K562 (cell line): ENCODE data around the gene DLG4. TPM values are rescaled to one million over a fixed set of nuclear protein-coding genes. Genes with fewer than 3 reads are reported as not detected.

Experiments
- ATAC-seq: fragments of 200-7000 bp; cut with Tn5 transposase; 3 replicates; pipeline ENCODE4 v1.9.1; 2020; ENCODE audit warnings: moderate library complexity
- BruUV-seq: library from RNA; stranded (reverse); fragments of 400-500 nt; replicated peaks from 2 replicates; lab custom pipeline; 2021; lab: Mats Ljungman, UMichigan
- CTCF ChIA-PET: fragments of 300-600 bp; formaldehyde crosslinking; extraction: SDS; loops from one replicate; lab custom pipeline; 2021; ENCODE audit warnings: low intra/inter-chr PET ratio; lab: Yijun Ruan, JAX
- POLR2A ChIA-PET: fragments of 300-600, 350-650 bp; sonication (Branson Sonifier 250); formaldehyde crosslinking; extraction: SDS; loops from one replicate; lab custom pipeline; 2021; ENCODE audit warnings: antibody characterized with exemption, inconsistent platforms; lab: Yijun Ruan, JAX
- DNase-seq, 4 experiments: peaks; one replicate each; pipeline versions ENCODE4 v3.0.0 to v3.0.0-alpha.2; 2011 to 2018; ENCODE audit warnings: low spot score in 3 of 4, mixed read lengths in 3 of 4; ENCODE audit errors: extremely low read depth in 1 of 4
- FAIRE-seq: peaks from 2 replicates; lab custom pipeline; 2011; peaks lifted over from hg19 to GRCh38; lab: Jason Lieb, UNC
- H2AFZ ChIP-seq: 2 replicates; pipeline ENCODE4 v1.6.0; 2011; ENCODE audit warnings: low read depth, low read length, control low read depth, inconsistent platforms
- H3K27ac ChIP-seq: fragments of 200-600 bp; 3 replicates; pipeline ENCODE4 v1.8.0; 2011; ENCODE audit warnings: low read depth, mild to moderate bottlenecking, control low read depth, inconsistent platforms, low read length, moderate library complexity, mixed read lengths; ENCODE audit errors: extremely low read depth
- H3K27me3 ChIP-seq, 2 experiments: fragments of 300-600 bp in 1 of 2; 2 replicates in 1 of 2; 3 replicates in 1 of 2; pipeline versions ENCODE4 v1.6.0 to v1.8.0; 2011; ENCODE audit warnings: inconsistent platforms in 2 of 2, low read length in 2 of 2, mild to moderate bottlenecking in 1 of 2, mixed read lengths in 1 of 2, moderate library complexity in 1 of 2; ENCODE audit not compliant: control insufficient read depth in 2 of 2, insufficient read depth in 2 of 2
- H3K36me3 ChIP-seq: fragments of 300-600 bp; 3 replicates; pipeline ENCODE4 v1.8.0; 2011; ENCODE audit warnings: mild to moderate bottlenecking, low read length, inconsistent platforms; ENCODE audit not compliant: control insufficient read depth, insufficient read depth
- H3K4me1 ChIP-seq, 2 experiments: fragments of 200-600 bp in 1 of 2; replicated peaks in 1 of 2; 2 replicates in 1 of 2; 3 replicates in 1 of 2; pipeline versions ENCODE4 v1.5.1 to v1.8.0; 2011; ENCODE audit warnings: inconsistent platforms in 2 of 2, low read length in 2 of 2, mild to moderate bottlenecking in 1 of 2, mixed read lengths in 1 of 2, moderate library complexity in 1 of 2; ENCODE audit not compliant: control insufficient read depth in 2 of 2, insufficient read depth in 2 of 2
- H3K4me2 ChIP-seq: 2 replicates; pipeline ENCODE4 v1.6.1; 2011; ENCODE audit warnings: low read length, control low read depth, inconsistent platforms, mixed read lengths; ENCODE audit not compliant: insufficient read depth
- H3K4me3 ChIP-seq: fragments of 200-600 bp; sonication (generic), shearing (Covaris generic); 2 replicates; pipeline ENCODE4 v1.5.1; 2016; ENCODE audit warnings: control low read depth, inconsistent platforms
- H3K79me2 ChIP-seq: fragments of 200-600 bp; 3 replicates; pipeline ENCODE4 v1.8.0; 2011; ENCODE audit warnings: low read length, inconsistent platforms; ENCODE audit not compliant: control insufficient read depth, insufficient read depth
- H3K9ac ChIP-seq, 2 experiments: 2 replicates each; pipeline versions ENCODE4 v1.6.0 to v1.6.1; 2011; ENCODE audit warnings: low read depth in 2 of 2, low read length in 2 of 2, control low read depth in 1 of 2, inconsistent platforms in 1 of 2, mild to moderate bottlenecking in 1 of 2, mixed read lengths in 1 of 2; ENCODE audit not compliant: insufficient read depth in 1 of 2
- H3K9me1 ChIP-seq: one replicate; pipeline ENCODE4 v1.6.0; 2011; ENCODE audit warnings: inconsistent platforms, mild to moderate bottlenecking, low read length, moderate library complexity; ENCODE audit not compliant: control insufficient read depth, insufficient read depth
- H3K9me3 ChIP-seq: replicated peaks from 2 replicates; pipeline ENCODE4 v1.5.1; 2011; ENCODE audit warnings: low read depth, low read length, inconsistent platforms; ENCODE audit not compliant: control insufficient read depth, insufficient read depth
- H4K20me1 ChIP-seq: replicated peaks from 2 replicates; pipeline ENCODE4 v1.6.1; 2011; ENCODE audit warnings: low read length, inconsistent platforms, mixed read lengths; ENCODE audit not compliant: control insufficient read depth, insufficient read depth
- BHLHE40 ChIP-seq: IDR thresholded peaks from 2 replicates; pipeline ENCODE4 v1.6.1; 2011; ENCODE audit warnings: low read length, improper control_type of control experiment
- CAMTA2 ChIP-seq: fragments of 250-450 bp; sonication (Bioruptor Pico); conservative IDR thresholded peaks from 2 replicates; pipeline ENCODE4 v1.5.1; 2022
- PHF21A ChIP-seq: fragments of 450-650 bp; IDR thresholded peaks from 2 replicates; pipeline ENCODE4 v1.6.1; 2017; ENCODE audit warnings: low read depth, borderline replicate concordance
- WGBS: fragments of 100-300 bp; shearing (Covaris generic); methylation state at CpG from one replicate; pipeline ENCODE4 v1.1.6; 2016; ENCODE audit warnings: low coverage, mixed read lengths; ENCODE audit not compliant: insufficient coverage; ENCODE audit errors: missing lambda C conversion rate; 5-methylcytosine and 5-hydroxymethylcytosine counted together
- in situ Hi-C: fragments of 300-500 bp; cut with MboI; formaldehyde crosslinking; loops from 4 replicates; pipeline ENCODE4 v1.15.0; 2018; ENCODE audit warnings: inconsistent platforms, mixed read lengths
- intact Hi-C: fragments of 100-400 bp; cut with micrococcal nuclease; formaldehyde crosslinking; loops from 2 replicates; pipeline ENCODE4 v1.14.2; 2022
- polyA plus RNA-seq, 8 experiments: library from polyadenylated mRNA; depleted of rRNA in 4 of 8; stranded (reverse) in 5 of 8; unstranded in 3 of 8; fragments of >200 nt; fragmentation: Nextera tagmentation in 2 of 8; fragmentation: Illumina TruSeq in 1 of 8; extraction: Ambion mirVana in 2 of 8; extraction: Trizol in 1 of 8; gene quantifications; 2 replicates each; pipeline versions ENCODE4 v1.2.1 to v1.2.3, GENCODE V29; 2011 to 2014; ENCODE audit warnings: inconsistent platforms in 1 of 8, missing spikeins in 1 of 8
- total RNA-seq, 7 experiments: library from RNA; depleted of rRNA in 6 of 7; stranded (reverse); fragments of >200 nt in 6 of 7; fragmentation: Illumina TruSeq in 2 of 7; extraction: Trizol in 2 of 7; gene quantifications; 2 replicates each; pipeline versions ENCODE4 v1.2.1 to v1.2.3, GENCODE V29; 2011 to 2021; ENCODE audit warnings: low replicate concordance in 1 of 7
- TF ChIP-seq, protein P1 (sequence below): fragments of 450-650 bp; formaldehyde crosslinking; IDR thresholded peaks from 2 replicates; pipeline ENCODE4 v1.4.0; 2022; ENCODE audit warnings: missing genetic modification characterization
- TF ChIP-seq, protein P2 (sequence below): fragments of 250-450 bp; sonication (Bioruptor Pico); IDR thresholded peaks from 2 replicates; pipeline ENCODE4 v1.8.0; 2021; ENCODE audit warnings: borderline replicate concordance, mild to moderate bottlenecking, moderate library complexity; ENCODE audit not compliant: poor library complexity, severe bottlenecking

Gene DLG4
- total and polyA plus RNA-seq, 9 of the 15 experiments (the other 6 are each of a cell fraction or from before 2014, with no cell fraction given): 0.03 to 12.0 (median 4.1) TPM

DNA sequence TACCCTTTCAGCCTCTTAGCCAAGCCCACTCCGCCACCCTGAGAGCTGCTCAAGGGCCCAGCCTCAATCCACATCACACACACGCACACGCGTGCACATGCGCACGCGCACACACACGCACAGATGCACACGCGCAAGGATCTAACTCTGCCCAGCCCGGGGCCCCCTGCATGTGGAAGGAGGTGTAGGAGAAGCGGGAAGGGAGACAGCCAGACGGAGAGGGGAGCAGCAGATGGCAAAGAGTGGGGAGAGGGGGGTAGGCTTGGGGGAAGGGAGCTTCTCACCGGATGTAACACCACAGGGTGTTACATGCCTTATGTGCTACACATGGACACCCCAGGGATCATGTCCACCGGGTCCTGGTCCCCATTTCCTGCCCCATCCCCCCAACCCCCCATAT, 15.3 kb downstream of the DLG4 start:
- no peak overlapping the region for H2AFZ ChIP-seq
- H3K4me3 ChIP-seq: no peak overlapping the region
- POLR2A ChIA-PET: no interaction called here
- peaks cover 21% of the 10 kb centered on the region; the same call in 2 of the 3 replicates for H3K36me3 ChIP-seq
- no peak overlapping the region for H3K4me2 ChIP-seq
- TF ChIP-seq, protein P1, sequence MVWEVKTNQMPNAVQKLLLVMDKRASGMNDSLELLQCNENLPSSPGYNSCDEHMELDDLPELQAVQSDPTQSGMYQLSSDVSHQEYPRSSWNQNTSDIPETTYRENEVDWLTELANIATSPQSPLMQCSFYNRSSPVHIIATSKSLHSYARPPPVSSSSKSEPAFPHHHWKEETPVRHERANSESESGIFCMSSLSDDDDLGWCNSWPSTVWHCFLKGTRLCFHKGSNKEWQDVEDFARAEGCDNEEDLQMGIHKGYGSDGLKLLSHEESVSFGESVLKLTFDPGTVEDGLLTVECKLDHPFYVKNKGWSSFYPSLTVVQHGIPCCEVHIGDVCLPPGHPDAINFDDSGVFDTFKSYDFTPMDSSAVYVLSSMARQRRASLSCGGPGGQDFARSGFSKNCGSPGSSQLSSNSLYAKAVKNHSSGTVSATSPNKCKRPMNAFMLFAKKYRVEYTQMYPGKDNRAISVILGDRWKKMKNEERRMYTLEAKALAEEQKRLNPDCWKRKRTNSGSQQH (CRISPR knock-in tag): no peak
- TF ChIP-seq CAMTA2 (CRISPR knock-in tag) (no peak), BHLHE40 (no peak), PHF21A (no peak)
- TF ChIP-seq, protein P2, sequence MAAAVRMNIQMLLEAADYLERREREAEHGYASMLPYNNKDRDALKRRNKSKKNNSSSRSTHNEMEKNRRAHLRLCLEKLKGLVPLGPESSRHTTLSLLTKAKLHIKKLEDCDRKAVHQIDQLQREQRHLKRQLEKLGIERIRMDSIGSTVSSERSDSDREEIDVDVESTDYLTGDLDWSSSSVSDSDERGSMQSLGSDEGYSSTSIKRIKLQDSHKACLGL: no peak
- CTCF ChIA-PET: no interaction called here
- ATAC-seq (no peak), DNase-seq (no peak), FAIRE-seq (no peak)
- no peaks in the 10 kb centered on the region for H3K9me1 ChIP-seq
- in situ Hi-C loops: no loop called here
- H4K20me1 ChIP-seq: 0 out of 2 replicates have a peak, but pooled peaks cover 3% of the 10 kb centered on the region
- H3K79me2 ChIP-seq: no peaks in the 10 kb centered on the region
- no peaks in the 10 kb centered on the region for H3K9me3 ChIP-seq
- intact Hi-C loops: no loop called here
- H3K4me1 ChIP-seq: peaks cover 7 to 32% of the 10 kb centered on the region in 2 experiments; a peak in 4 of 5 replicates
- WGBS: 91% methylated on average over 7 of the region's 15 CpGs
- H3K27ac ChIP-seq: no peak overlapping the region
- H3K27me3 ChIP-seq: no peaks in the 10 kb centered on the region
- H3K9ac ChIP-seq: no peak overlapping the region
- no TSS peak for BruUV-seq
